Esophagus mucosa (tissue), 1 donor: ENCODE measurements around the gene ACAD10. TPM values are rescaled to one million over a fixed set of nuclear protein-coding genes. Genes with fewer than 3 reads are reported as not detected.
"Not testable (repeated sequence)": the region's sequence is repeated elsewhere in the genome, so short reads cannot be mapped to it uniquely, and the experiment has no call there.

Experiments
- ATAC-seq: fragments of 200-7000 bp; cut with Tn5 transposase; one replicate; pipeline ENCODE4 v1.9.1; 2020
- total RNA-seq: library from RNA; stranded (reverse); gene quantifications from one replicate; pipeline ENCODE4 v1.2.4, GENCODE V29; 2023
- donor health status: DM: yes; HTN: yes; CAD: no.

Gene ACAD10
- total RNA-seq, 1 donor from 2014 or later, result 14.7 TPM

DNA sequence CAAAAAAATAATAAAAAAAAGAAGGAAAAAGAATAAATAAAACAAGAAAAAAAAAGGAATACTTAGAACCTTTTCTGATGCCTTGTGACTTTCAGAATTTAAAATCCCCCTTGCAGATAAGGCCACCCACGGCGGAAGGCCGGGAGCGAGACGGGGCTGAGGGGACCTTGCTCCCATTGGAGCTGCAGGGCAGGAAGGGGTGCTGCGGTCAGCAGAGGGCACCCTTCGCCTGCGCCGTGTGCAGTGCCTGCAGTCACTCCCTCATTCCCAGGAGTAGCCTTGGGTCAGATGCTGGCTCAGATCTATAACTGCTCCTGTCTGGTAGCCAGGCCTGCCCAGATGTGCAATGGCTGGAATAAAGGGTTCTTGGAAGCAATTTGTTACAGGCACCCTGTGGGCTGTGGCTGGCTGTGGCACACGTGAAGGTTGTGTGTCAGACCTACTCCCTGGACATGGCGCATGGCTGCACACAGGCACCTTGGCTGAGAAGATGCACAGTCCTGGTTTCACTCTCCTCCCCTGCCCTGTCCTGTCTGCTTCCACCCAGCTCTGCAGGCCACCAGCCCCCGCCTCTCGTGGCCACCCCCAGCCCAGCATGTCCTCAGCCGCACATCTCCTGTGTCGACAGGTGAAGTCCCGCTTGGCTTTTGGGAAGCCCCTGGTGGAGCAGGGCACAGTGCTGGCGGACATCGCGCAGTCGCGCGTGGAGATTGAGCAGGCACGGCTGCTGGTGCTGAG lies 67.5 kb downstream of the ACAD10 start:
- peak; percentile 75 for ATAC-seq

GRCh38 chr12:111754671-111755070 lies 68.8 kb downstream of the ACAD10 start:
- ATAC-seq, result no peak

DNA sequence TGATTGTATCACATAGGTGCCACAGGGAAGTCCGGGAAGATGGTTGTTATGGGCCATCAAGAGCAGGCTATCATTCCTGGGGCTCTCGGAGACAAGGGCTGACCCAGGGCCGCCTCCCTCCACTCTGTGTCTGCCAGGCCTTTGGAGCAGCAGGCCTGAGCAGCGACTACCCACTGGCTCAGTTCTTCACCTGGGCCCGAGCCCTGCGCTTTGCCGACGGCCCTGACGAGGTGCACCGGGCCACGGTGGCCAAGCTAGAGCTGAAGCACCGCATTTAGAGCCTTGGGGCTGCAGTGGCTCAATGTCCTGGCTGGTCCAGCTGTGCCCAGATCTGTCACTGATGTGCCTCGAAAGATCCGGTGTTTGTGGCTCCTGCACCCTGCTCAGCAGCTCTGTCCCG lies 70.3 kb downstream of the ACAD10 start:
- ATAC-seq, result no peak

GRCh38 chr12:111756681-111757080 lies 70.8 kb downstream of the ACAD10 start:
- ATAC-seq, result no peak

DNA sequence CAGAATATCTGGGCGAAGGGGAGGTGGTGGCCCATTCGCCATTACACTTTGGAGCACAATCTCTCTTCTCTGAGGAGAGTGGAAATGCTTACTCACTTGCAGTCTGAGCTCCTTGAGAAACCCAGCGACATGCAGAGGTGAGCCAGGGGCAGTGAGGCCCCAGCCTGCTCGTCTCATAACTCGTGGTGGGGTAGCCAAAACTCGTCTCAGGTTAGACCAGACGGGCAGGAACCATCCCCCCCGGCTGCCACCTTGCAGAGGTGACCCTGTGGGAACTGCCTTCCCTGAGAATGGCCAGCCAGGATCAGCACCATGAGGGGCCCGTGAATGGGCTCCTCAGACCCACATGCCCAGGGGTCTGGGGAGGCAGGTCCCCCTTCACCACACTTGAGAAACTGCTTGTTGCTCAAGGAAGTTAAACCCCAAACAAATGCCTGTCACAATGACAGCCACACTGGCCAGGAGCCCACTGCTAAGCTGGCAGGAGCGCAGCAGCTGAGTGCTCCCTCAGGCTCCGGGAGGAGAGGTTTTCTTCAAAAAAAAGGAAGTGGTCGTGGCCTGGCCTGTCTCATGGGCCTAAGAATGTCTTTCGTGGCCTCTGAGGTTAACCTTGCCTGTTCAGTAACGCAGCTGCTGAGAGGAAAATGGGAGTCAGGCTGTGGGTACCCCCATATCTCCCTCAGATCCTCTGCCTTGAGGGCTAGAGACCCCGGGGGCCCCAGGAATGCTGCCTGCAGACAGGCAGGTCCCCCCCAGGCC lies 71.7 kb downstream of the ACAD10 start:
- peak; percentile 26 for ATAC-seq

DNA sequence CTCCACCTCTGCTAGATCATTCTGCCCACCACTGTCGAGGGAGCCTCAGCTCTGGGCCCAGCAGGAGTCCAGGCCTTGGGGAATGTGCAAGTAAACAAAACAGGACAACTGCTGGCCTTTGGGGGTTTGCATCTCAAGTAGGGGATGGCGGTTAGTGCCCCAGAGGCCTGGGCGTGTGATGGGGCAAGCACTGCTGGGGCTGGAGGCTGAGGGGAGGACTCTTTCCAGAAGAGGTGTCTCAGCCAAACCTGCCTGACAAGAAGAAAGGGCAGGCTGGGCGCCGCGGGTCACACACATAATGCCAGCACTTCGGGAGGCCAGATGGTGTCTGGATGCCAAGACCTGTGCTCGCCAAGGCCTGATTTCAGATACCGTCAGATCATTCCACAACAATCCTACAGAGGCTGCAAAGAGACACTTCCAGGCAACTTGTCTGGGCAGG lies 72.3 kb downstream of the ACAD10 start:
- ATAC-seq, result peak; percentile 76

GRCh38 chr12:111759271-111759670 lies 73.4 kb downstream of the ACAD10 start:
- no peak for ATAC-seq

GRCh38 chr12:111759991-111760390 lies 74.1 kb downstream of the ACAD10 start:
- peak; percentile 21 for ATAC-seq

DNA sequence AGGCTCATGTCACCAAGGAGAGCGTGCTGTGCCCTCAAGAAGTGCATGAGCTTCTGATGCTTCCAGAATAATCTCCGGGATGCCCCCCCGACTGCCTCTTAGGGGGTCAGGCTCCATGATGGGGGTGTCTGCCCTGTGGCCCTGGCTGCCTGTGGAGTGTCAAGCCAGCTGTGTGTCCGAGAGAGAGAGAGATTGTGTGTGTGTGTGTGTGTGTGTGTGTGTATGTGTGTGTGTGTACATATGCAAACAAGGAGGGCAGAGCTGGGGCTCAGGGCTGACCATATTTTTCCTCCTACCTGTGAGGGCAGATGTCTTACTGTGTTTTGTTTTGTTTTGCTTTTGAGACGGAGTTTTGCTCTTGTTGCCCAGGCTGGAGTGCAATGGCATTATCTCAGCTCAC lies 75.2 kb downstream of the ACAD10 start:
- ATAC-seq, result no peak

DNA sequence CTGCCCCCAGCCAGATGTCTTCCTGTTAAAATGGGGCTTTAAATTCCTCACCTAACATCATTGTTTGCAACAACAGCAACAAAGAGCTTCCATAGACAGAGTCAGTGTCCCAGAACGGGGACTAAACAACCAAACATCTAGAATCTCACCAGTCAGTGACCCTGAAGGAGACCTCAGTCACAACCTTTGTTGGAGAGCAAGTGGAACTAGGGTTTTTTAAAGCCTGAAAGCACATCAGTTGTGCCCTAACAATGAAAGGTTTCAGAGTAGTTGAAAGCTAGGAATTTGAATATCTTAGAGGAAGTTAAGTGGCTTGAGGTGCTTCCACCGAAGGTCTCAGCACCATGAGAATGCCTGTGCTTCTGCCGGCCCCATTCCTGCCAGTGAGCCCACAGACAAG lies 75.9 kb downstream of the ACAD10 start:
- no peak for ATAC-seq

DNA sequence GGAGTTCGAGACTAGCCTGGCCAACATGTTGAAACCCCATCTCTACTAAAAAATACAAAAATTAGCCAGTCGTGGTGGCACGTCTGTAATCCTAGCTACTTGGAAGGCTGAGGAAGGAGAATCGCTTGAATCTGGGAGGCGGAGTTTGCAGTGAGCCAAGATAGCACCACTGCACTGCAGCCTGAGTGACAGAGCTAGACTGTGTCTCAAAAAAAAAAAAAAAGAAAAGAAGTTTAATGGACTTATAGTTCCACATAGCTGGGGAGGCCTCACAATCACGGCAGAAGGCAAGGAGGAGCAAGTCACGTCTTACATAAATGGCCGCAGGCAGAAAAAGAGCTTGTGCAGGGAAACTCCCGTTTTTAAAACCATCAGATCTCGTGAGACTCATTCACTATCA lies 77.7 kb downstream of the ACAD10 start:
- ATAC-seq, result not testable (repeated sequence)

DNA sequence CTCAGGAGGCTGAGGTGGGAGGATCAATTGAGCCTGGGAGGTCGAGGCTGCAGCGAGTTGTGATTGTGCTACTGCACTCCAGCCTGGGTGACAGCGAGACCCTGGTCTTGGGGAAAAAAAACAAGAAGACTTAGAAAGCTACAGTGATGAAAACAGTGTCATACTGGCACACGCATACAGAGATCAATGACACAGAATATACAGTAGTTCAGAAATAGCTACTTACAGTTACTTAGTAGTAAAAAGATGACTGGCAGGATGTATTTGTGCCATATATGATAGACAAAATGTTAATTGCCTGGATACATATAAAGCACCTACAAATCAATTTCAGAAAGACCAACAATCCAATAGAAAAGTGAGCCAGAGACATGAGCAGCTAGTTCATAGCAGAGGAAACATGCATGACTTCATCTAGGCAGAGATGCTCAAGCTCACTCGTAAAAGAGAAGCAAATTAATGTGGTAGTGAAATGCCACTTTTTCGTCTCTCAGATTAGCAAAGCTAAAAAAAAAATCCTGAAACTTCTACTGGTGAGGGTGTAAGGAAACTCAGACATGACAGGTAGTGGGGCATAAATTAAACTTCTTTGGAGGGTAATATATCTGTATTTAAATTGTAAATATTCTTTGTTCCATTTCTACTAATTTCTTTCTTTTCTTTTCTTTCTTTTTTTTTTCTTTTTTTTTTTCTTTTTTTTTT lies 78.4 kb downstream of the ACAD10 start:
- ATAC-seq, result no peak

DNA sequence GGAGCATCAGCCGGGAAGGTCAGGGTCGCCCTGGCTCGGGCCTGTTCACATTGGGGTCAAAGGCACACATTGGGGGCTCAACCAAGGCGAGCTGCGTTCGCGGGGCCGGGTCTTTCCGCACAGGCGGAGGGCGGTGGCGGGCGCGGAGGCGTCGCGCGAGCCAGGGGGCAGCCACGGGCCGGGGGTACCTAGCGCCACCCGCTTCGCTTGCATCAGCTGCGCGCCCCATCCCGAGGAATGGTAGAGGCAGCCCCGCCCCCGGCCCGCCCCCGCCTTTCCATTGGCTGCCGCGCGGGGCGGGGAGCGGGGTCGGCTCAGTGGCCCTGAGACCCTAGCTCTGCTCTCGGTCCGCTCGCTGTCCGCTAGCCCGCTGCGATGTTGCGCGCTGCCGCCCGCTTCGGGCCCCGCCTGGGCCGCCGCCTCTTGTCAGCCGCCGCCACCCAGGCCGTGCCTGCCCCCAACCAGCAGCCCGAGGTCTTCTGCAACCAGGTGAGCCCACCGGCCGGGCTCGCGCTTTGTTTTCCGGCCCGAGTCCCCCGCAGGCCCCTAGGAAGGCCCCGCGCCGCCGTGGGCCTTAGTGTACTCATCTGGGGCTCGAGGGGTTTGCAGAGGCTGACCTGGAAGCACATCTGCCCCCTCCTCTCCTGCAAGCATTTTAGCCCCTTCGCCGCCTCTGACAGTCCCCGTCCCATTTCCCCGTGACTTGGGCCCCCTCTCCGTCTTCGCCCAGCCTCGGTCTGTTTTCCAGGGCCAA lies 80.9 kb downstream of the ACAD10 start, which contains the start of gene ALDH2:
ALDH2 (plus strand) TSS at position 326 of the 754 bp plus-strand sequence; CDS start at position 376, 50 bp downstream.
- peak; percentile 75 for ATAC-seq

DNA sequence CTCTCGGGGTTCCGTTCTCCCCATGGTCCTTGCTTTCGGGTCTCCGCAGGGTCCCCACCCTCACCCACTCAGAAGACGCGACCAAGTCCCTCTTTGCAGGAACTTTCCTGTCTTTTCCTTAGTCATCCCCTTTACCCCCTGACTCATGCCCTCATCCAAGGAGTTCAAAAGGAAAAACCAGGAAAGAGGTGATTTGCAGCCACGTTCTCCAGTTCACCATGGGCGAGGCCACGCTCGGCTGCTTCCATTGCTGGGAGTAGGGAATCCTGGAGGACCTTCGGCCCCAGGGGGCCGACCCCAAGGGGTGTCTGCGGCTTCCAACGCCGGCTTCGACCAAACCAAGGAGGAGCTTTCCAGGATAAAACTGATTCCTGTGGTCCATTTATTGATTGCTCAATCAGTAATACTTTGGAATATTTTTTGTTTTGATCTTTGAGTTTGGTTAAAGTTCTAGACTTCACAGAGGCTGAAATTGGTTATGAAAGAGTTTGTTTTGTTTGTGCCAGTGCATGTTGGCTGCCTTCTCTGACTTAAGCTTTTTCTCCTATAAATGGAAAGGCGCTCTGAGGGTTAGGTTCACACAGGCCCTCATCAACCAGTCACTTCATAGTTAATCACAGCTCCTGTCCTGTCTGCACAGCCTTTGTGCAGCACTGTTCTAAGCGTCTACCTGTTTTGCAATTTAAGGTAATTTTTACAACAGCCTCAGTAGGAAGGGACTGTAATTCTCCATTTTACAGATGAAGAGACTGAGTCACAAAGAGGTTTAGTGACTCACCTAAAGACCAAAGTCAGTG lies 81.7 kb downstream of the ACAD10 start:
- ATAC-seq, result peak; percentile 66

DNA sequence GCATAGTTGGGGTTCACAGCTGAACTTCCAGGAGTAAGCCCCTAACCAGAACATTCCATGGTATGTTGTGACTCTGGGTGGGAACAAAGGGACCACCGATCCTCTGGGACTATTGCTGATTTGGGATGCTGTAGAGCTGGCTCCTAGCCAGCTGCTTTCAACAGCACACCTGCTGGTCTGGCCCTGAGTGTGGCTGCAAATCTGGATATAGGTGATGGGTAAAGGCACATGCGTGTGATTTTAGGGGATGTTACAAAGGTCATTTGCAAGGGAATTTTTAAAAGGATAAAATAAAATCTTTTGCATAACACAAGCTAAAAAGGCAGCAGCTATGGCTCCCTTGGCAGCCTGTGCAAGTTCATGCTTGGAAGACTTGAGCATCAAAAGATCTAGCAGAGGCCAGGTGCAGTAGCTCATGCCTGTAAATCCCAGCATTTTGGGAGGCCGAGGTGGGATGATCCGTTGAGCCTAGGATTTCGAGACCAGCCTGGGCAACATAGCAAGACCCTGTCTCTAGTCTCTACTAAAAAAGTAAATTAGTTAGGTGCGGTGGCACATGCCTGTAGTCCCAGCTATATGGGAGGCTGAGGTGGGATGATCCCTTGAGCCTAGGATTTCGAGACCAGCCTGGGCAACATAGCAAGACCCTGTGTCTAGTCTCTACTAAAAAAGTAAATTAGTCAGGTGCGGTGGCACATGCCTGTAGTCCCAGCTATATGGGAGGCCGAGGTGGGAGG lies 82.5 kb downstream of the ACAD10 start:
- no peak for ATAC-seq

- ATAC-seq, result no peak
Measured at GRCh38 chr12:111769599-111769998, 83.7 kb downstream of the ACAD10 start.

GRCh38 chr12:111773801-111774551 lies 88.1 kb downstream of the ACAD10 start:
- ATAC-seq, result peak; percentile 75

- peak; percentile 49 for ATAC-seq
Measured at GRCh38 chr12:111775205-111776193, 89.6 kb downstream of the ACAD10 start.

GRCh38 chr12:111776836-111777344 lies 91.0 kb downstream of the ACAD10 start:
- ATAC-seq, result no peak
